GM20000 (cell line): ENCODE measurements around the gene TRMT11.

Experiments
- DNase-seq: peaks from one replicate; pipeline ENCODE4 v3.0.0; 2012; ENCODE audit warnings: low spot score
- TF ChIP-seq, protein P1 (sequence below): IDR thresholded peaks from 2 replicates; pipeline ENCODE4 v1.5.1; 2012; ENCODE audit warnings: mild to moderate bottlenecking, control low read depth; ENCODE audit errors: extremely low read depth, missing control alignments

TRMT11 gene

DNA sequence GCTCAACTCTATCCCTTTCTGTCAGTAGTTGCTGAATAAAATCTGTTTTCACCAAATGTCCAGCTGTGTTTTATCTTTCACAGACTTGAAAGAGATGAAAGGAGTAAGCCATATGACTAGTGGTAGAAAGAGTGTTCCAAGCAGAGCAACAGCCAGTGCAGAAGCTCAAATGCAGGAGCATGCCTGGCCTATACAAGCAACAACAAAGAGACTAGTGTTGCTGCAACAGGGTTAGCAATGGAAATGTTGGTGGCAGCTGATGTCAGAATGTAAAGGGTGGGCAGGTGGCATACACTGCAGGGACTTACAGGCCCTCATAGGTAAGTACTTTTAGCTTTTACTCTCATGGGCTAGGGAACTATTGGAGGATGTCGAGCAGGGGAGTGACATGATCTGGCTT is 35.0 kb upstream of the TRMT11 start:
- TF ChIP-seq, protein P1, sequence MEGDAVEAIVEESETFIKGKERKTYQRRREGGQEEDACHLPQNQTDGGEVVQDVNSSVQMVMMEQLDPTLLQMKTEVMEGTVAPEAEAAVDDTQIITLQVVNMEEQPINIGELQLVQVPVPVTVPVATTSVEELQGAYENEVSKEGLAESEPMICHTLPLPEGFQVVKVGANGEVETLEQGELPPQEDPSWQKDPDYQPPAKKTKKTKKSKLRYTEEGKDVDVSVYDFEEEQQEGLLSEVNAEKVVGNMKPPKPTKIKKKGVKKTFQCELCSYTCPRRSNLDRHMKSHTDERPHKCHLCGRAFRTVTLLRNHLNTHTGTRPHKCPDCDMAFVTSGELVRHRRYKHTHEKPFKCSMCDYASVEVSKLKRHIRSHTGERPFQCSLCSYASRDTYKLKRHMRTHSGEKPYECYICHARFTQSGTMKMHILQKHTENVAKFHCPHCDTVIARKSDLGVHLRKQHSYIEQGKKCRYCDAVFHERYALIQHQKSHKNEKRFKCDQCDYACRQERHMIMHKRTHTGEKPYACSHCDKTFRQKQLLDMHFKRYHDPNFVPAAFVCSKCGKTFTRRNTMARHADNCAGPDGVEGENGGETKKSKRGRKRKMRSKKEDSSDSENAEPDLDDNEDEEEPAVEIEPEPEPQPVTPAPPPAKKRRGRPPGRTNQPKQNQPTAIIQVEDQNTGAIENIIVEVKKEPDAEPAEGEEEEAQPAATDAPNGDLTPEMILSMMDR = no peak
- DNase-seq = no peak

DNA sequence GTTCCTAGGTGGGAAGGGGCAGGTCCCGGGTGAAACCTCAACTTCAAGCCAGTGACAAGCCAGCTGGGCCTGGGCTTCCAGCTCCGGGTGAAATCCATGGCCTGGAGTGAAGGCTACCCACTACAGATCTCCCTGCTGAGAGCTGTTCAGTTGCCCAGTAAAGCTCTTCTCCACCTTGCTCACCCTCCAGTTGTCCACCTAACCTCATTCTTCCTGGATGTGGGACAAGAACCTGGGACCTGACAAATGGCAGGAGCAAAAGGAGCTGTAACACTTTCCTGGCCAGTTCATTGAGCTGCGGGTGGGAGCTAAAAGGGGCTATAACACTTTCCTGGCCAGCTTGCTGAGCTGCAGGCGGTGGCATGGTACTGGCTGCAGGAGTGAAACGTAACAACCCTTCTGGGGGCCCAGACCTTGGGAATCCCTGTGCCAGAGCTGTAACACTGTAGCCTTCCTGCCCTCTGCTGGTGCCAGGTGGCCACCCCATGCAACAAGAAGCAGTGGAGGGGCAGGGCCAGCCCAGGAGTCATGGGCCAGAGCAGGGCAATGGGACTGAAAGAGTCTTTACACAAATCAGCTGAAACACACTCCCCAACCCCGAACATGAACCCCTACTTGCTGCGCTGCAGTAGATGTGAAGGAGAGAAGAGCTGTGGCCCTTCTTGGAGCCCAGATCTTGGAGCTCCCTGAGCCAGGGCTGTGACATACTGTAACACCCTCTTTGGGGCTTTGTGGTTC is 33.4 kb upstream of the TRMT11 start:
- DNase-seq = peak; percentile 28
- TF ChIP-seq, protein P1 = peak; percentile 13

DNA sequence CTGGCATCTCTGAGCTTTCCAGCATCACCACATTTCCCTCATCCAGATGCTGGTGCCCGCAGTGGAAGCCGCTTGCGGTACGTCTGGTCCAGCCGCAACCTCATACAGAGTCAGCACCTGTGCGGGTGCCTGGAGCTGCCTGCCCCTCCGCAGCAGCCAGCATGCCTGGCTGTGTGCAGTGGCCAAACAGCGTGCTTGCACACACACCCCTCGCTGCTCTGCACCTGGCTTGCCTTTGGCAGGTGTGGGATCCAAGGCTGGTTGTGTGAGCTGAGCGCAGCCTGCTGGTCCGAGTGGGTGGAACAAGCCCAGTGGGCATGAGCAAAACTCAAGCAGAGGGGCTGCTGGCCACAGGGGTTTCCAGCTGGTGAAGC is 32.9 kb upstream of the TRMT11 start:
- no peak for DNase-seq
- TF ChIP-seq, protein P1 = peak; percentile 3

DNA sequence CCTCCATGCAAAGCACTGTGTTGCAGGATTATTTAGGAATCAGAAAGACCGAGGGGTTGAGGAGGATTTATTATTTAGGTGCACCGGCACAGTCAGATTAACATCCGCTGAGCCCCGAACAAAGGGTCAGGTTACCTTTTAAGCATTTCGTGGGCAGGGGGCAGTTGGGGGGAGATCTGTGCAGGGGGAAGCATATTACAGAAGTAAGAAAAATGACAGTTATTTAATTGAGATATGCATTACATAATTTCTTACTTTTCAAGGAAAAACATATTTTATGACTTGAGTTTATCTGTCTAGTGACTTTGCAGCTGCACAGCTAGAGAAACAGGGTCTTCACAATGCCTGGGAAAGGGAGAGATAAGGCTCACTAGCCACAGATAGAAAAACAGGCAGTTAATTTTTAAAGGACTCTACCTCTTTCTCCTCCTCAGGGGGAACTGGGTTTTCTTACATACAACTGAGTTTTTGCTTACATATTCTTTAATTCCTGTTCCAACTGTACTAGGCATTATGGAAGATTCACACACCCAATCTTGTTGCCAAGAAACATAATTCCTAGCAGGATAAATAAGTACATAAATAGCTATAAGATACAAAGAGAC is 31.5 kb upstream of the TRMT11 start:
- no peak for DNase-seq
- TF ChIP-seq, protein P1 = no peak

DNA sequence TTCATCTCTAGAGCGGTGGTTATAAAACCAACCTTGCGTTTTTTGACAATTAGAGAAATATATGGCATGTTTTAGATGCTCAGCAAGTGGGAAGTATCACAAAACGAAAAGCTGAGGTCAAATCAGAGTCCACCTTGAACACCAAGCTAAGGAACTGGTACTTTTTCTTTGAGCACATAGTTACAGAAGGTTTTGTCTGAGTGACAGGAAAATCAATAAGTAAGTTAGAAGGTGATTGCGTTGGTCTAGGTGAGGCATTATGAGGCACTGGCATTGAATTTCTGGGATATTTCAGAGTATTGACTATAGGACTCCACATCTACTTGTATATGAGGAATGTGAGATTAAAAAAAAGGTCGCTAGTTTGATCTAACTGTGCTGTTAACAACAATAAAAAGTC is 30.4 kb upstream of the TRMT11 start:
- TF ChIP-seq, protein P1 = no peak
- no peak for DNase-seq

DNA sequence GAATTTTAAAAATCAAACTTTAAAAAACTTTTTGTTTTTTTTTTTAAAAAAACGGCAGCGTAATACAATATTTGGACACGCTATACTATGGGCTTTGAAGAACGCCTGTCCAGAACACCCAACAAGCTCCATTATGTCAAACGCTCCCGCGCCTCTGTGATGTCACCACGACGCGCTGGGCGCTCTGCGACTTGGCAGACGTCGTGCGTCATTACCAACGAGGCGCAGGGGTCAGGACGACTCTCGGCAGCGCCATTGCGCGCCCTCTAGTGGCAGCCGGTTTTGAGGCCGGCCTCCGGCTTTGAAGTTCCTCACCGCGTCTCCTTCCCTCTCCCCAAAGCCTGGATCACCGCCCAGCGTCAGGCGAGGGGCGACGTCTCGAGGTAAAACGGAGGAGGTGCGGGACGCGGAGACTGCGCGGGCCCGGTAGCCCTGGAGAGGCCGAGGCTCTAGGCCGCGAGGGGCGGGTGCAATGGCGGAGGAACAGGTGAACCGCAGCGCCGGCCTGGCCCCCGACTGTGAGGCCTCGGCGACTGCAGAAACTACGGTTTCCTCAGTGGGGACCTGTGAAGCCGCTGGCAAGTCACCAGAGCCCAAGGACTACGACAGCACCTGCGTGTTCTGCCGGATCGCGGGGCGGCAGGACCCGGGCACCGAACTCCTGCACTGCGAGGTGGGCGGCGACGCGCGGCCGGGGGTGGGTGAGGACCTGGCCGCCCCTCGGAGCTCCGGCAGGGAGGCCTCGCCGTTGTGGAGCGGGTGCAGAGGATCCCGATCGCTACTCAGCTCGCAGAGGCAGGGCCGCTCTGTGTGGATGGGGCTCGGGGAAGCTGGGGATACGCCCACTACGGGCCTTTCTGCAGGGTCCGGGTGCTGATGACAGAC is 29.6 kb upstream of the TRMT11 start, which contains the start of gene HINT3:
Gene HINT3 (plus strand): TSS at position 265 of the 885 bp plus-strand sequence. CDS start 208 bp downstream, at position 473.
- TF ChIP-seq, protein P1 = peak; percentile 92
- peak; percentile 94 for DNase-seq

DNA sequence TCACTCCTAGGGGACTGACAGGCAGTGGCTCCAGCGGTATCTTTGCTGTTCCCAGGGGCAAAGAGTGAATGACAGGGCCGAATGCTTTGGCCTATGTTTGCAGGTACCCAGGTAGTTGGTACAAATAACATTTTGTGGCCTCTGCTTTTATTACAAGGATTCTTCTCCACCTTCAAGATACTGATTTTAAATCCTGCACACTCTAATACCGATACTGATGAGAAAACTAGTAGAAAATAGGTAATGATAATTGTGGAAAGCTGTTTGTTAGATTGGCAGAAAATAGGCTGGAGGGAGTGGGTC is 29.0 kb upstream of the TRMT11 start:
- TF ChIP-seq, protein P1 = no peak
- DNase-seq = no peak
